Putamen (tissue), 1 donor: ENCODE measurements around the gene PPM1M.

Experiments used
- DNase-seq: peaks from one replicate; pipeline ENCODE4 v3.0.0-alpha.2; 2016; ENCODE audit warnings: low spot score

PPM1M gene

GRCh38 chr3:52230889-52231499 is 14.6 kb upstream of the PPM1M start:
- DNase-seq: no peak

GRCh38 chr3:52231502-52232278 is 13.9 kb upstream of the PPM1M start:
- DNase-seq: no peak

- no peak for DNase-seq
Observed at GRCh38 chr3:52232279-52233107, 13.1 kb upstream of the PPM1M start.

- DNase-seq: no peak
Observed at GRCh38 chr3:52233108-52233591, 12.4 kb upstream of the PPM1M start.

- DNase-seq: no peak
Observed at GRCh38 chr3:52233968-52234367, 11.6 kb upstream of the PPM1M start.

- DNase-seq: no peak
Observed at GRCh38 chr3:52234516-52235447, 10.8 kb upstream of the PPM1M start.

- no peak for DNase-seq
Observed at GRCh38 chr3:52236424-52236886, 9.1 kb upstream of the PPM1M start.

- no peak for DNase-seq
Observed at GRCh38 chr3:52237006-52237656, 8.4 kb upstream of the PPM1M start.

- no peak for DNase-seq
Observed at GRCh38 chr3:52237657-52238172, 7.8 kb upstream of the PPM1M start.

GRCh38 chr3:52238193-52238760 is 7.3 kb upstream of the PPM1M start:
- no peak for DNase-seq

GRCh38 chr3:52238761-52239701 is 6.5 kb upstream of the PPM1M start, which contains the start of gene TWF2:
TSS of gene TWF2 (minus strand) at chr3:52239158. CDS start at chr3:52239016, 142 bp downstream.
- DNase-seq: peak; percentile 86

- DNase-seq: peak; percentile 65
Observed at GRCh38 chr3:52240059-52240885, 5.3 kb upstream of the PPM1M start.

- no peak for DNase-seq
Observed at GRCh38 chr3:52240886-52241370, 4.6 kb upstream of the PPM1M start.

GRCh38 chr3:52242039-52242438 is 3.5 kb upstream of the PPM1M start:
- DNase-seq: no peak

GRCh38 chr3:52243791-52244628 is 1.5 kb upstream of the PPM1M start:
- DNase-seq: no peak

- DNase-seq: no peak
Observed at GRCh38 chr3:52246264-52246620, 683 bp downstream of the PPM1M start.
